HG02885 (cell line): ENCODE data around the gene ANKRD13D.

Experiments used
- ATAC-seq: cut with Tn5 transposase; IDR thresholded peaks from one replicate; pipeline ENCODE4 v1.9.1; 2021; ENCODE audit warnings: mild to moderate bottlenecking; ENCODE audit not compliant: unreplicated experiment, poor library complexity

The ANKRD13D gene

DNA sequence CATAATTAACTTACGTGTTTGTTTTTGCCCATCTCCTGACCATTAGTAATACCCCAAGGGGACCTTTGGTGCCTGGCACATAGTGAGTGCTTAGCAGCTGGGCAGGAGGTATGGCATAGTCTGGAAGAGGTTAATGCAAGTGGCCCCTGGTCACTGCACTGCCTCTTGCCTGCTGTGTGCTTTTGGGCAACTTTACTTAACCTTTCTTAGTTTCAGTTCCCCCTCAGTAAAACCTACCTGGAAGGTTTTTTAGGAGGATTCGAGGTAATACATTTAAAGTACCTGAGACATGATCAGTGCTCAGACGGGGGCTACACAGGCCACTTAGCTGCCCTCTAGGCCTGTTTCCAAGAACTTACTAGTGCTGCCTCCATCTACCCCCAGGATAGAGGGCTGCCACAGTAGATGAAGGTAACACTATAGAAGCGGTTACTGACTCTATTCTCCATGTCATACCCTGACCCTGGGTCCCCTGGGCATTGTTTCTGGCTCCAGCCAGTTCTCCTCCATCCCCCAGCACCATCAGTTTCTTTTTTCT is 60.9 kb downstream of the ANKRD13D start:
- ATAC-seq = no peak

DNA sequence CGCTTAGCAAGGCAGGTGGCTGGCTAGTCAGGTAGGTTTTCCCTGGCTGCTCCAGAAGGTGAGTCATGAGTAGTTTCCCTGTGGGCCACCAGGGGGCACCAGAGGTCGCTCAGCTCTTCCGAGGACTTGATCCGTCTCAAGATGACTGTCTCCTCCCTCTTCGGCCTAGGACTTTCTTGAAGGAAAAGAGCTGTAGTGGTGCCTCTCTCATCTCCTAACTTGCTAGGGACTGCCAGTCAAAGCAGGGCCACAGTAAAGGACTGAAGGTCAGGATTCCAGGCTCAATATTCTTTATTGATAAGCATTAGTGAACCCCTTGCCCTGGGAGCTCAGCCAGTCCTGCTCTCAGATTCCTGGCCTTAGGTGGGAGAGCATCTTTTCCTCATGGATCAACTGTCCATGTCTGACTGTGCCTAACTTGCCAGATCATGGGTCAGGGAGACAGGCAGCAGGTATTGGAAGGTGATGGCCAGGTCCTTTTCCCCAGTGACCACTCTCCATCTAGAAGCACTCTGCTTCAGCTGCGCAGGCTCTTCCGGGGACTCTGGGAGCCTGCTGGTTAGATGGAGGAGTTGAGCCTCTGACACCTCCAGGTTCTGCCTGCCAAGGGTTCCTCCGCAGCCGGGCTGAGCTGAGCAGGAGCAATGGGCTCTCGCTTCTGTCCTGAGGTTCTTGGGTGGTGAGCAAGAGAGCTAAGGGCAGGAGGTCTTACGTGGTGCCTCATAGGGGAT is 62.3 kb downstream of the ANKRD13D start:
- no peak for ATAC-seq
